Measurements from ENCODE around the gene NBPF1. TPM values are rescaled to one million over a fixed set of nuclear protein-coding genes. Genes with fewer than 3 reads are reported as not detected.
"Not testable (repeated sequence)": the region's sequence is repeated elsewhere in the genome, so short reads cannot be mapped to it uniquely, and the experiment has no call there.

The NBPF1 gene
- total RNA-seq, 1 experiment from 2014 or later = 45.4 TPM

GRCh38 chr1:16628361-16629111, 15.2 kb upstream of the NBPF1 start:
- H3K4me3 ChIP-seq = no peak overlapping the region
- no peak overlapping the region for H3K4me2 ChIP-seq
- H3K9me2 ChIP-seq (ENCODE audit: insufficient read depth) = no peaks in the 10 kb centered on the region
- intact Hi-C loops (cut with micrococcal nuclease; ENCODE audit: unreplicated experiment) = no loop called here
- no peaks in the 10 kb centered on the region for H3K9me3 ChIP-seq (ENCODE audit: insufficient read depth, low read depth)
- DNase-seq = peak in 1 of 2 experiments; percentile 32
- H3F3A ChIP-seq (ENCODE audit: insufficient read depth, low read depth) = no peaks in the 10 kb centered on the region
- H3K79me2 ChIP-seq (ENCODE audit: low read depth) = no peaks in the 10 kb centered on the region
- TF ChIP-seq EZH2 (IDR thresholded peaks at IDR 0.05; ENCODE audit: low read depth) = no peak
- TF ChIP-seq, protein P1, sequence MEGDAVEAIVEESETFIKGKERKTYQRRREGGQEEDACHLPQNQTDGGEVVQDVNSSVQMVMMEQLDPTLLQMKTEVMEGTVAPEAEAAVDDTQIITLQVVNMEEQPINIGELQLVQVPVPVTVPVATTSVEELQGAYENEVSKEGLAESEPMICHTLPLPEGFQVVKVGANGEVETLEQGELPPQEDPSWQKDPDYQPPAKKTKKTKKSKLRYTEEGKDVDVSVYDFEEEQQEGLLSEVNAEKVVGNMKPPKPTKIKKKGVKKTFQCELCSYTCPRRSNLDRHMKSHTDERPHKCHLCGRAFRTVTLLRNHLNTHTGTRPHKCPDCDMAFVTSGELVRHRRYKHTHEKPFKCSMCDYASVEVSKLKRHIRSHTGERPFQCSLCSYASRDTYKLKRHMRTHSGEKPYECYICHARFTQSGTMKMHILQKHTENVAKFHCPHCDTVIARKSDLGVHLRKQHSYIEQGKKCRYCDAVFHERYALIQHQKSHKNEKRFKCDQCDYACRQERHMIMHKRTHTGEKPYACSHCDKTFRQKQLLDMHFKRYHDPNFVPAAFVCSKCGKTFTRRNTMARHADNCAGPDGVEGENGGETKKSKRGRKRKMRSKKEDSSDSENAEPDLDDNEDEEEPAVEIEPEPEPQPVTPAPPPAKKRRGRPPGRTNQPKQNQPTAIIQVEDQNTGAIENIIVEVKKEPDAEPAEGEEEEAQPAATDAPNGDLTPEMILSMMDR (conservative IDR thresholded peaks at IDR 0.05) = no peak
- H3K4me1 ChIP-seq (replicated peaks; ENCODE audit: insufficient read depth) = no peaks in the 10 kb centered on the region
- no peaks in the 10 kb centered on the region for H3K27me3 ChIP-seq (ENCODE audit: insufficient read depth, low read depth)
- H4K20me1 ChIP-seq (ENCODE audit: insufficient read depth) = no peaks in the 10 kb centered on the region
- no peak overlapping the region for H2AFZ ChIP-seq
- BruUV-seq (replicated peaks) = no TSS peak
- POLR2A ChIA-PET (ENCODE audit: unreplicated experiment) = interaction anchor here (0.6 kb wide), 1 partner anchor 11 kb away, joined by 6 read pairs; no protein-coding TSS in a partner anchor
- CTCF ChIA-PET = no interaction called here
- H3K36me3 ChIP-seq (ENCODE audit: low read depth) = peaks cover 10% of the 10 kb centered on the region; the same call in 1 of the 2 replicates
- no peak overlapping the region for H3K27ac ChIP-seq

GRCh38 chr1:16626409-16626983, 13.1 kb upstream of the NBPF1 start:
- POLR2A ChIA-PET (ENCODE audit: unreplicated experiment); BruUV-seq (replicated peaks); H3K4me2 ChIP-seq; H3K4me3 ChIP-seq; intact Hi-C loops (cut with micrococcal nuclease; ENCODE audit: unreplicated experiment); H3K4me1 ChIP-seq (replicated peaks; ENCODE audit: insufficient read depth); H3K79me2 ChIP-seq (ENCODE audit: low read depth); H2AFZ ChIP-seq; H3K9me2 ChIP-seq (ENCODE audit: insufficient read depth); H3F3A ChIP-seq (ENCODE audit: insufficient read depth, low read depth); H3K36me3 ChIP-seq (ENCODE audit: low read depth); H3K27me3 ChIP-seq (ENCODE audit: insufficient read depth, low read depth); H3K9me3 ChIP-seq (ENCODE audit: insufficient read depth, low read depth); H3K27ac ChIP-seq; H4K20me1 ChIP-seq (ENCODE audit: insufficient read depth); CTCF ChIA-PET: not testable (repeated sequence)
- peak in 1 of 2 experiments; percentile 21 for DNase-seq

- peak in 1 of 2 experiments; percentile 17 for DNase-seq
- TF ChIP-seq EZH2 (IDR thresholded peaks at IDR 0.05; ENCODE audit: low read depth) = no peak
- TF ChIP-seq, protein P1 (conservative IDR thresholded peaks at IDR 0.05) = no peak
- no peak overlapping the region for H3K4me3 ChIP-seq
- BruUV-seq (replicated peaks) = no TSS peak
- H3K4me1 ChIP-seq (replicated peaks; ENCODE audit: insufficient read depth) = no peaks in the 10 kb centered on the region
- no peak overlapping the region for H3K27ac ChIP-seq
- H4K20me1 ChIP-seq (ENCODE audit: insufficient read depth) = no peaks in the 10 kb centered on the region
- H3K9me3 ChIP-seq (ENCODE audit: insufficient read depth, low read depth) = no peaks in the 10 kb centered on the region
- H3K79me2 ChIP-seq (ENCODE audit: low read depth) = no peaks in the 10 kb centered on the region
- H3K27me3 ChIP-seq (ENCODE audit: insufficient read depth, low read depth) = no peaks in the 10 kb centered on the region
- no peak overlapping the region for H3K4me2 ChIP-seq
- no peaks in the 10 kb centered on the region for H3K9me2 ChIP-seq (ENCODE audit: insufficient read depth)
- POLR2A ChIA-PET (ENCODE audit: unreplicated experiment) = no interaction called here
- peaks cover 7% of the 10 kb centered on the region; the same call in 1 of the 2 replicates for H3K36me3 ChIP-seq (ENCODE audit: low read depth)
- H2AFZ ChIP-seq = no peak overlapping the region
- H3F3A ChIP-seq (ENCODE audit: insufficient read depth, low read depth) = no peaks in the 10 kb centered on the region
- CTCF ChIA-PET = no interaction called here
- intact Hi-C loops (cut with micrococcal nuclease; ENCODE audit: unreplicated experiment) = no loop called here
Observed at GRCh38 chr1:16625497-16626408, 12.4 kb upstream of the NBPF1 start.

GRCh38 chr1:16623812-16624719, 10.7 kb upstream of the NBPF1 start:
- DNase-seq = peak; percentile 50 to 99
- BruUV-seq (replicated peaks) = not testable (repeated sequence)
- POLR2A ChIA-PET (ENCODE audit: unreplicated experiment) = interaction anchor here (0.7 kb wide), 1 partner anchor 798 kb away, joined by 7 read pairs; no protein-coding TSS in a partner anchor

GRCh38 chr1:16623337-16623736, 10.0 kb upstream of the NBPF1 start:
- H4K20me1 ChIP-seq (ENCODE audit: insufficient read depth); H3K4me3 ChIP-seq; H3K4me2 ChIP-seq; H3K27ac ChIP-seq; H3K4me1 ChIP-seq (replicated peaks; ENCODE audit: insufficient read depth); H3K79me2 ChIP-seq (ENCODE audit: low read depth); BruUV-seq (replicated peaks); H3K36me3 ChIP-seq (ENCODE audit: low read depth); H2AFZ ChIP-seq; H3K27me3 ChIP-seq (ENCODE audit: insufficient read depth, low read depth); CTCF ChIA-PET; H3K9me2 ChIP-seq (ENCODE audit: insufficient read depth); H3K9me3 ChIP-seq (ENCODE audit: insufficient read depth, low read depth); H3F3A ChIP-seq (ENCODE audit: insufficient read depth, low read depth): not testable (repeated sequence)
- intact Hi-C loops (cut with micrococcal nuclease; ENCODE audit: unreplicated experiment) = loop anchor here (5.0 kb wide), 1 partner anchor 329 kb away; no protein-coding TSS in a partner anchor
- POLR2A ChIA-PET (ENCODE audit: unreplicated experiment) = interaction anchor here (0.7 kb wide), 1 partner anchor 798 kb away, joined by 7 read pairs; no protein-coding TSS in a partner anchor
- DNase-seq = peak in 1 of 2 experiments; percentile 18

More at GRCh38 chr1:16623812-16624719, 10.7 kb upstream of the NBPF1 start:
- not testable (repeated sequence) for H3K4me2 ChIP-seq; H3F3A ChIP-seq (ENCODE audit: insufficient read depth, low read depth); H3K4me3 ChIP-seq; H2AFZ ChIP-seq; H3K79me2 ChIP-seq (ENCODE audit: low read depth); H3K27me3 ChIP-seq (ENCODE audit: insufficient read depth, low read depth); H4K20me1 ChIP-seq (ENCODE audit: insufficient read depth); H3K4me1 ChIP-seq (replicated peaks; ENCODE audit: insufficient read depth); H3K27ac ChIP-seq; H3K9me3 ChIP-seq (ENCODE audit: insufficient read depth, low read depth); H3K36me3 ChIP-seq (ENCODE audit: low read depth); H3K9me2 ChIP-seq (ENCODE audit: insufficient read depth)
- intact Hi-C loops (cut with micrococcal nuclease; ENCODE audit: unreplicated experiment) = loop anchor here (5.0 kb wide), 1 partner anchor 328 kb away; no protein-coding TSS in a partner anchor
- CTCF ChIA-PET = interaction anchor here (0.6 kb wide), 1 partner anchor 250 kb away, joined by 3 read pairs; no protein-coding TSS in a partner anchor

Data from PC-9 (cell line).